GM12872 (cell line): ENCODE results near the gene LARGE1.

Experiments
- TF ChIP-seq, protein P1 (sequence below): IDR thresholded peaks from 3 replicates; pipeline ENCODE4 v1.5.1; 2011; ENCODE audit warnings: low read depth, mild to moderate bottlenecking, low read length, moderate library complexity; ENCODE audit not compliant: insufficient read depth

Gene LARGE1

DNA sequence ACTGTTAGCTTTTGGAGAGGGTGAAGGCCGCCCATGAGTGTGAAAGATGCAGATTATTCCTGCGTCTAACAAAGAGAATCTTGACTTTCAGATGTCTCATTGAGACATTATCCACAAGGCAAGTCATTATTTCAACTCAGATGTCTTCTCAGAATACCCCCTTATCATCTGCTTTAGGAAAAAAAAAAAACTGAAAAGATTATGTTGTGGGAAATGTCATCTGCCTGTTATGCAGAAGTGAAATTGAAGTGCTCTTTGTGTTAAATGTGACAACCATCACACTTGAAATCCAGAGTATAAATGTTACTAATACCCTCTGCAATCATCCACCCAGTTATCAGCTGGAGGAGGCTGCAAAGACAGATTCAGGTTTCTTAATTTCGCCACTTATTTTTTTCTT, 239.6 kb downstream of the LARGE1 start:
- TF ChIP-seq, protein P1, sequence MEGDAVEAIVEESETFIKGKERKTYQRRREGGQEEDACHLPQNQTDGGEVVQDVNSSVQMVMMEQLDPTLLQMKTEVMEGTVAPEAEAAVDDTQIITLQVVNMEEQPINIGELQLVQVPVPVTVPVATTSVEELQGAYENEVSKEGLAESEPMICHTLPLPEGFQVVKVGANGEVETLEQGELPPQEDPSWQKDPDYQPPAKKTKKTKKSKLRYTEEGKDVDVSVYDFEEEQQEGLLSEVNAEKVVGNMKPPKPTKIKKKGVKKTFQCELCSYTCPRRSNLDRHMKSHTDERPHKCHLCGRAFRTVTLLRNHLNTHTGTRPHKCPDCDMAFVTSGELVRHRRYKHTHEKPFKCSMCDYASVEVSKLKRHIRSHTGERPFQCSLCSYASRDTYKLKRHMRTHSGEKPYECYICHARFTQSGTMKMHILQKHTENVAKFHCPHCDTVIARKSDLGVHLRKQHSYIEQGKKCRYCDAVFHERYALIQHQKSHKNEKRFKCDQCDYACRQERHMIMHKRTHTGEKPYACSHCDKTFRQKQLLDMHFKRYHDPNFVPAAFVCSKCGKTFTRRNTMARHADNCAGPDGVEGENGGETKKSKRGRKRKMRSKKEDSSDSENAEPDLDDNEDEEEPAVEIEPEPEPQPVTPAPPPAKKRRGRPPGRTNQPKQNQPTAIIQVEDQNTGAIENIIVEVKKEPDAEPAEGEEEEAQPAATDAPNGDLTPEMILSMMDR, result no peak

DNA sequence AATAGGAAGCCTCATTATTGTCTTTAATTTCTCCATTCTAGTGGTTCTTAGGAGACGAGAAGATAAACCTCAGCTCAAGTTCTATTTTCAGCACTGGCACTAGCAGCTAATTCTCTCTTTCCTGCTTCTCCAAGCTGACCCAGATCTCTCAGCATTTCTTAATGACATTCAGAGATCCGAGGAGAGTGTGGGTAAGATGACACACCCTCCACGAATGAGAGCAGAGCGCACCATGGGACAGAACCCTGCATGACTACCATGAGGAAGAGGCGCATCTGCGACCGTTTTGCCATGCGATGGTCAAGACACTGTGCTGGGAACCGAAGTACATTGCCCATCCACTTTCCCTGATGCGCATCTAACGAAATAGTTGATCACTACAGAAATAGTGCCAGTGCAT, 241.8 kb downstream of the LARGE1 start:
- TF ChIP-seq, protein P1, result no peak

DNA sequence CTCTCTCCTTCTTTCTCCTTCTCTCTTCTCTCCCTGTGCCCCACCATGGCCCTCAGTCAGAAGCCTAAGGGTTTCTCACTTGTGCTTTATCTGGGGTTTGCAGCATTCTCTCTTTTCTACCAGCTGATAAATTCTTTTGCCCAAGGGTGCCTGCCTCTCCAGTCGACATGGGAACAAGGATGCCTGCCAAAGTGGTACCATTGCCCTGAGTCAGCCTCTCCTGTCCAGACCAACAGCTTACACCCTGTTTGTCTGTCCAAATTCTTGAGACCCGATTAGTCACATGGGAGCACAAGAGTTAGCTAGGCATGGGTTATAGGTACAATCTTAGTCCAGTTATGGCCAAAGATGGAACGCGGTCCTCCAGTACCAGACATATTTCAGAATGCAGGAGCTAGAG, 242.7 kb downstream of the LARGE1 start:
- TF ChIP-seq, protein P1, result no peak

DNA sequence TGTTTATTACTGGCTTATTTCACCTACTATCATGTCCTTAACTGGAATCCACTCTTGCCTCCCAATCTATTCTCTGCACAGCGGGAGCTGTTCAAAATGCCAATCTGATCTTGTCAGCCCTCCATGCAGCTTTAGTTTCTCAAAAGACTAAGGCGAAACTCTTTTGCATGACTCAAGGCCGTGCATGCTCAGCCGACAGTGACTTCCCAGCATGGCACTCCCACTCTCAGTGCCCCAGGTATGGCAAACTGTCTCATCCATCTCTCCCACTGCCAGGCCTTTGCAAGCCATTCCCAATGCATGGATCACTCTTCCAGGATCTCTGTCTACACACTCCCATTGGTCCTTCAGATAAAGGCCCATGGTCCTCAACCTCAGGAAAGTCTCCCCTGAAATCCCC, 245.9 kb downstream of the LARGE1 start:
- TF ChIP-seq, protein P1, result no peak

DNA sequence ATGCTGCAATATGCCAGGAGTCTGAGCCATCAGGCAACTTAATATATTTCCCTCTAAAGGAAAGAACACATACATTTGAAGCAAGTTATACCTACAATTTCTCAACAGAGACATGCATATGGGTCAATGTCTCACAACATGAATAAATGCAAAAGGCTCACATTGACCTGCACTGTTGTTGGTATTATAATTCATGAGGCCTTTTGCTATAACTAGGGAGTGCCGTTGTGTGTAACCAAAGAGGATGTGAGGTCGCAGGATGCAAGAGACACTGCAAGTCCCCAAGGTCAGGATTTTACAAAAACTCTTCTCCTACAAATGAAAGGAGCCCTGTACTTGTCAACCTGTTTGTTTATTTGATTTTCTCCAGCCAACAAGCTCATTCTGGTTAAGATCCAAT, 250.5 kb downstream of the LARGE1 start:
- TF ChIP-seq, protein P1, result no peak

DNA sequence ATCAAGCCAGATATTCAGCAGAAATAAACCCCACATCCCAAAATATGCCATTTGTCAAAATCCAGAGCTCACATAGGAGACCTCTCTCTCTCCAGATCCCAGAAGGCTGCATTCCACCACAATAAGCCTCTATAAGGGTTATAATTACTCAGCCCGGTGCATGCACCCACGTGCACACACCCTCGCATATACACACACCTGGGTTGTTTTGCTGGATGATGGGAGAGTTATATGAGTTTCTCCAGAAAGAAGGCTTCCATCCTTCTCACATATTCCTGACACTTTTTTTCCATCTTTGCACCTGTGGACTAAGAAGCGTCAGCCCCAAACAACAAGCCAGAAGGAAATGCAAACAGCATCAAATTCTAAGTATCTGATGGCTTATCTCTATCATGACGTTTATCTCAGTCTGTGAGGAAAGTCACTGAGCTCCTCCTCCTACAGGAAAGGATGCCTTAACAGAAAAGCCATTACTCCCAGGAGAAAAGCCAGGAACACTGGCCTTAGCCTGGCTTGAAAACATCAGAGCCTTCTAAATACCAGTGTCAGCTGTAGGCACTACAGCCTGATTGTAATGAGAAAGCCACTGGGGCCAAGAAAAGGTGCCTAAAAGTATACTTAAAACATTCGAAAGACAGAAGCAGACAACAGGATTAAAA, 253.2 kb downstream of the LARGE1 start:
- TF ChIP-seq, protein P1, result no peak

DNA sequence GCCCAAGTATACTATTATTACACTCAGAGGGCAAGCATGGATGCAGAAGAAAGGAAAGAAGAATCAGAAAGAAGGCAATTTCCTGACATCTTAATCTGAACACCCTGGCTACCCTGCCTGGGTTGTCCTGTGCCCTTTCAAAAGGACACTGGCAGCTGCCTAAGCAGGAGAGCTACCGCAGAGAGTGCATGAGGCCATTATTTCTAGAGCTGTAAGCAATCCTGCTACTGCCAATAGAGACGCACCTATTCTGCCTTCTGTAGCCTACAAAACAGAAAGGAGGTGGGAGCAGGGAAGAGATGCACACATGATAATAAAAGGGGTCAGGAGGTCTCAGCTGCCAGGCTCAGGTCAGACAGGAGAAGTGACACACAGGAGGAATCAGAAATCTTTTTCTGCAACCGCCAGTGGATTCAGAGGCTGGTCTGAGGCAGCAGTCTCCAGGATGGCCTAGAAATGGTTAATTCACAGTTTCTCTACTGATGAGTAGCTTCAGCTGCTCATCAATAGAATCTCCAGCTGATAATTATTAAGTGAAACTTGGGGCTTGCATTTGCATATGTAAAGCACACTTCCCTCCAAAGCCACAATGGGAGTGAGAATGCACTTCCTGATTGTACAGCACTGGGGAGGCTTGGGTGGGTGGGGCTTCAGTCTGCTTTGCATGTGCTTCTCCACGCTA, 253.9 kb downstream of the LARGE1 start:
- TF ChIP-seq, protein P1, result no peak
